Skin epidermis (tissue), 12 donors: ENCODE data around the gene TYW1.
"Not testable (repeated sequence)": the region's sequence is repeated elsewhere in the genome, so short reads cannot be mapped to it uniquely, and the experiment has no call there.

Experiments
- H3K27ac ChIP-seq, 21 experiments: fragments of 200-600 bp; sonication (generic) in 11 of 21; one replicate each; pipeline ENCODE4 v1.5.0; 2020; ENCODE audit warnings: mild to moderate bottlenecking in 3 of 21, inconsistent platforms in 2 of 21, moderate library complexity in 2 of 21
- H3K4me3 ChIP-seq, 7 experiments: fragments of 200-600 bp; sonication (generic) in 2 of 7; one replicate each; pipeline ENCODE4 v1.5.0; 2020; ENCODE audit warnings: inconsistent platforms in 2 of 7, mild to moderate bottlenecking in 2 of 7, moderate library complexity in 1 of 7

The TYW1 gene

DNA sequence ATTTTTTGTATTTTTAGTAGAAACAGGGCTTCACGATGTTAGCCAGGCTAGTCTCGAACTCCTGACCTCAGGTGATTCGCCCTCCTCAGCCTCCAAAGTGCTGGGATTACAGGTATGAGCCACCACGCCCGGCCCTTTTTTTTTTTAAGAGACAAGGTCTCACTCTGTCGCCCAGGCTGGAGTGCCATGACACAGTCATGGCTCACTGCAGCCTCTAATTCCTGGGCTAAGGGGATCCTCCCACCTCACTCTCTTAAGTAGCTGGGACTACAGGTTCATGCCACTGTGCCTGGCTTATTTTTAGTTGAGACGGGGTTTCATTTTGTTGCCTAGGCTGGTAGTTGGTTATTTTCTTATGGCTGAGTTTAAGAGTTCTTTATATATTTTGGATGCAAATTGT is 216.4 kb downstream of the TYW1 start:
- H3K27ac ChIP-seq, H3K4me3 ChIP-seq: not testable (repeated sequence)

DNA sequence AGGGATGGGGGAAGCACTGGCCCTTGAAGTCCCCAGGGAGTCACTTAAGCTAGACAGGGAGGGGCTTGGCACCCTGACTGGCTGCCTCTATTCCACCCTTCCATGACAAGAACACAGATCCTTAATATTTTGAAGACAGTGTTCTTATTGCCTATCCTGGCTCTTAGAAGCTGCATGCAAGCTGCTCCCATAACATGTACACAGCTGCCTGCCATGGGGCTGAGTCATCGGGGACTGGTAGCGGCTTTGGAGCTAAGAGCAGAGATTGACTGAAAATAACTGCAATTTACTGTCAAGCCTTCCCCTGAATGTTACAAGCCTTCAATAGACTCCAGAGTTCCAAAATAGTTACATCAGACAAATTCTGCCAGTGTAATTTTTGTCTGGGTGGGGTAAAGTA is 226.9 kb downstream of the TYW1 start:
- peak overlapping the region in 1 of 21 experiments; percentile 1 for H3K27ac ChIP-seq
- not testable (repeated sequence) for H3K4me3 ChIP-seq

DNA sequence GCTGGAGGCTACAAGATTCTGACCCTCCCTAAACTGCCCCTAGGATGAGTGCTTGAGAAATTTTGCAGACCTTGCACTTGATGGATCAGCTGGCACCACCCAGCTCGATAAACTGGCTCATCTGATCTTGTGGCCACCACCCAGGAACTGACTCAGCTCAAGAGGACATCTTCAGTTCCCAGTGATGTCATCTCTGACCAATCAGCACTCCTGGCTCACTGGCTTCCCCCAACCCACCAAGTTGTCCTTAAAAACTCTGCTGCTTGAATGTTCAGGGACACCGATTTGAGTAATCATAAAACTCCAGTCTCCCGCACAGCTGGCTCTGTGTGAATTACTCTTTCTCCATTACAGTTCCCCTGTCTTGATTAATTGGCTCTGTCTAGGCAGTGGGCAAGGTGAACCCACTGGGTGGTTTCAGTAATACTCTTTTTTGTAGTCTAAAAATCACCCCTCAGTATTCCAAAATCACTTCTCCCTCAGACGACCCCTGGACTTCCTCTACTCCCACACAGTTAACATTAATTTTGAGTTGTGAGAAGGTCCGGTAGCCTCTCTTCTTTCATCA is 229.8 kb downstream of the TYW1 start:
- H3K27ac ChIP-seq, result peak overlapping the region in 1 of 21 experiments; percentile 49

GRCh38 chr7:67226967-67227366 is 230.3 kb downstream of the TYW1 start:
- H3K27ac ChIP-seq, H3K4me3 ChIP-seq: not testable (repeated sequence)

More for the DNA sequence above, 229.8 kb downstream of the TYW1 start:
- H3K4me3 ChIP-seq, result not testable (repeated sequence)

DNA sequence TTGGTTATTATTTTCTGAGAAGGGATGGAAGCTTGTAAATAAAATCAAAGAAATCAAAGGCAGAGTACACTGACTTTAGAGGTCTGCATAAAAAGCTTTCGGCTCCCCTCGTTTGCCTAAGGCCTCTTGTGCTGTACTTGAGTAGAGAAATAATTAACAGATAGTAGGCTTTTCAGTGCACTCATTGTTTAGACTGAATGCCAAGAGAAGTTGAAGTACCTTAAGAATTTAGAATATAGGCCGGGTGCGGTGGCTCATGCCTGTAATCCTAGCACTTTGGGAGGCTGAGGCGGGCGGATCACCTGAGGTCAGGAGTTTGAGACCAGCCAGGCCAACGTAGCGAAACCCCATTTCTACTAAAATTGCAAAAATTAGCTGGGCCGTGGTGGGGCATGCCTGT is 232.4 kb downstream of the TYW1 start:
- H3K4me3 ChIP-seq, H3K27ac ChIP-seq: not testable (repeated sequence)

DNA sequence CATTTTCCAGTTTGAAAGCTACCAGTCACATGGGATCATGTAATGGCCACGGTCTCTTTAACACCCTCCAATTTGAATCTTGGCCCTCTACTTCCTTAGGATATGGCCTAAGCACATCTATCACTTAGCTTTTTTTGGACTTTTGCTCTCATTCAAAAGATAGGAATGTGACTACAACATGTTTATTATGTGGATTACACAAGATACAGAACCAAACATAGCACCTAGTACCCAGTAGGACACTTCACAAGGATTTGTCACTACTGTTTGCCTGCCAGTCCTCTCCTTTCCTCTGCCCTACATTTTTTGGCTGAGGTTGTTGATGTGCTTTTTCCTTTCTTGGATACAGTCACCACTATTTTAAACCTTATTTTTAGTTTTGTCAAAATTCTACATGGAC is 233.4 kb downstream of the TYW1 start:
- H3K27ac ChIP-seq, H3K4me3 ChIP-seq: not testable (repeated sequence)

GRCh38 chr7:67233506-67233905 is 236.9 kb downstream of the TYW1 start:
- not testable (repeated sequence) for H3K4me3 ChIP-seq, H3K27ac ChIP-seq

GRCh38 chr7:67236216-67236615 is 239.6 kb downstream of the TYW1 start:
- H3K27ac ChIP-seq, H3K4me3 ChIP-seq: not testable (repeated sequence)

DNA sequence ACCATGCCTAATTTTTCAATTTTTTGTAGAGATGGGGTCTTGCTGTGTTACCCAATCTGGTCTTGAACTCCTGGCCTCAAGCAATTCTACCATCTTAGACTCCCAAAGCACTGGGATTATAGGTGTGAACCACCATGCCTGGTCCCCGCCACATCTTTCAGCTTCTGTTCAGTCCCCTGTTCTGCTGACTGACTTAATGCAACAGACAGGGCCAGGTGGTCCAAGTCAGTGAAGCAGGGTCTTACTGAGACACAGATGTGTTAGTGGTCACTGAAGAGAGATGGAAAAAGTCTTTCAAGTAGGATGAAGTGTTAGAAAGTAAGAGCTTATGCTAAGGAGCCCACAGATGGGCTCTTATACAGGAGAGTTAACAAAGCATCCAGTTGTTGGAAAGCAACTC is 246.2 kb downstream of the TYW1 start:
- not testable (repeated sequence) for H3K4me3 ChIP-seq, H3K27ac ChIP-seq

DNA sequence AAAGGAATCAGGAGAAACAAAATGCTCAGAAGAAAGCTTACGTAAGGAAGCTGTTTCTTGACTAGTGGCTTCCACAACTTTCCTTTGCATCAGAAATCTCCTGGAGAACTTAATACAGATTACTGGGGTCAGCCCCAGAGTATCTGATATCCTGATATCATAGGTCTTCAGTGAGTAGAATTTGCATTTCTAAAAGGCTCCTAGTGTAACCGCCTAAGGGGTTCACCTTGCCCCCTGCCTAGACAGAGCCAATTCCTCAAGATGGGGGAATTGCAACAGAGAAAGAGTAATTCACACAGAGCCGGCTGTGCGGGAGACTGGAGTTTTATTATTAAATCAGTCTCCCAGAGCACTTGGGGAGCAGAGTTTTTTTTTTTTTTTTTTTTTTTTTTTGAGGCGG is 251.7 kb downstream of the TYW1 start:
- H3K27ac ChIP-seq, H3K4me3 ChIP-seq: not testable (repeated sequence)

- Histone ChIP-seq H3K4me3 (no peak overlapping the region), H3K27ac (no peak overlapping the region)
Measured at GRCh38 chr7:67251986-67252558, 255.4 kb downstream of the TYW1 start.

DNA sequence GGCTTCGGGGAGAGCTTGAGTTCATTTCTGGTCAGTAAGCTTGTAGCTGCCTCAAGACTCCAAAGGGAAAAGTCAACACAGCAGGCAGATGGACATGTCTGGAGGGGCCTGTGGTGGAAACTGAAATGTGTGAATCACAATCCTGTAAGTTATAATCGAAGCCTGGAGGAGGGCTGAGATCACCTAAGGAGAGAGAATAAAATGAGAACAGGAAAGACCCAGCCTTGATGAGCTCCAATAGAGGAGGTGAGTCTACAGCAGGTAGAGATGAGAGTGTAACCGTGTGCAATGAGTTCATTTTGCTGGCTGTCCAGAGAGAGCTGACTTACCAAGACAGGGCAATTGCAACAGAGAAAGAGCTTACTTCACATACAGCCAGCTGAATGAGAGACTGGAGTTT is 258.4 kb downstream of the TYW1 start:
- not testable (repeated sequence) for H3K27ac ChIP-seq, H3K4me3 ChIP-seq

- not testable (repeated sequence) for H3K27ac ChIP-seq, H3K4me3 ChIP-seq
Measured at GRCh38 chr7:67257779-67258178, 261.1 kb downstream of the TYW1 start.

- not testable (repeated sequence) for H3K27ac ChIP-seq, H3K4me3 ChIP-seq
Measured at GRCh38 chr7:67259363-67259762, 262.7 kb downstream of the TYW1 start.

- not testable (repeated sequence) for H3K27ac ChIP-seq, H3K4me3 ChIP-seq
Measured at GRCh38 chr7:67260166-67260586, 263.5 kb downstream of the TYW1 start.

- not testable (repeated sequence) for H3K4me3 ChIP-seq
Measured at GRCh38 chr7:67264000-67264399, 267.4 kb downstream of the TYW1 start.

GRCh38 chr7:67266070-67266469 is 269.4 kb downstream of the TYW1 start:
- H3K4me3 ChIP-seq, H3K27ac ChIP-seq: not testable (repeated sequence)

More at GRCh38 chr7:67264000-67264399, 267.4 kb downstream of the TYW1 start:
- H3K27ac ChIP-seq, result not testable (repeated sequence)

DNA sequence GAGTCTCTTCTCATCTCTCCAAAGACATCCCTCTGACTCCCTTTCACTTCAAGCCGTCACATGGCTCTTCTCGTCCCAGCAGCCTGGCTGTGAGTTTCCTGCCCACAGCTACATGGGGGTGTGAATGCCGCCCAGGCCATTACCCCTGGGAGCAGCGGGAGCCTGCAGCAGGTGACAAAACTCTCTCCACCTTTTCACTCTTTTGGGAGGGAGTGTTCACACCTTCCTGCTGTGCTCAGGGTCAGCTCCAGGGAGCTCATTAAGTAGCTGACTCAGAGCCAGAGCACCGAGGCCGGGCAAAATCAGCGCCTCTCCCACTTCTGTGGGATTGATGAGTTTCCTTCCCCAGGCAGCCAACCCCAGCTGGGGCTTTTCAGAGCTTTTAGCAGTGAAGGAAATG is 271.3 kb downstream of the TYW1 start:
- Histone ChIP-seq H3K27ac (no peak overlapping the region), H3K4me3 (no peak overlapping the region)

- H3K27ac ChIP-seq, H3K4me3 ChIP-seq: not testable (repeated sequence)
Measured at GRCh38 chr7:67269916-67270315, 273.3 kb downstream of the TYW1 start.
